Measurements from ENCODE around the gene SLC14A1. TPM values are rescaled to one million over a fixed set of nuclear protein-coding genes. Genes with fewer than 3 reads are reported as not detected.

The SLC14A1 gene
- total and polyA plus RNA-seq, 2 of the 4 experiments (the other 2 are of a cell fraction) = 20.5 to 31.9 TPM

DNA sequence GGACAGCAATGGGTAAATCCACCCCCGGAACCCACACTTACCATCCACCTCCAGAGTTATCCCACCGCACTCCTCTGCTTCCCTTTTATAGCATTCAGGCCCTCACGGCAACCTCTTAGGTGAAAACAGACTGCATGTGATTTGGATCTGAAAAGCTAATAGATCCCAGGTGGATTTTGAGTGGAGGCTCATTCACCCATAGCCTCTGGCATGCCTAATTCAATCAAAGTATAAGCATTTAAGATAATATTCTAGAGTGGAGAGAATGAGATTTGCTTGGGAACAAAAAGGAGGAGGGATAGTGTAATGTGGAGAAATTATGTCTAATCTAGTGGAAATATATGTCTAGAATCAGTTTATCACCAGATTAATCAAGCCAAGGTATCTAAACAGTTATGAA lies 17.1 kb downstream of the SLC14A1 start:
- peak overlapping the region; percentile 16; the same call in 1 of the 2 replicates for H2AK5ac ChIP-seq (ENCODE audit: low read depth, low read length)
- no peaks in the 10 kb centered on the region for H3K36me3 ChIP-seq (ENCODE audit: control insufficient read depth, insufficient read depth, low read length)
- intact Hi-C loops (cut with micrococcal nuclease) (no loop called here), in situ Hi-C loops (cut with MboI; ENCODE audit: low sequenced_read_pairs) (no loop called here), dilution Hi-C loops (cut with HindIII; ENCODE audit: low sequenced_read_pairs, unreplicated experiment) (no loop called here)
- TF ChIP-seq BHLHE40 (IDR thresholded peaks at IDR 0.05; ENCODE audit: low read depth, low read length) (no peak), RCOR1 (IDR thresholded peaks at IDR 0.05; ENCODE audit: insufficient replicate concordance, low read length) (no peak), CHD1 (IDR thresholded peaks at IDR 0.05; ENCODE audit: low read depth, low read length) (no peak), POLR2A (IDR thresholded peaks at IDR 0.05; ENCODE audit: low read depth, low read length) (no peak), CEBPB (IDR thresholded peaks at IDR 0.05; ENCODE audit: low read depth, low read length) (no peak), SMC3 (IDR thresholded peaks at IDR 0.05; ENCODE audit: low read depth, low read length) (no peak), MAZ (IDR thresholded peaks at IDR 0.05; ENCODE audit: borderline replicate concordance, low read depth, low read length) (no peak)
- TF ChIP-seq, protein P1, sequence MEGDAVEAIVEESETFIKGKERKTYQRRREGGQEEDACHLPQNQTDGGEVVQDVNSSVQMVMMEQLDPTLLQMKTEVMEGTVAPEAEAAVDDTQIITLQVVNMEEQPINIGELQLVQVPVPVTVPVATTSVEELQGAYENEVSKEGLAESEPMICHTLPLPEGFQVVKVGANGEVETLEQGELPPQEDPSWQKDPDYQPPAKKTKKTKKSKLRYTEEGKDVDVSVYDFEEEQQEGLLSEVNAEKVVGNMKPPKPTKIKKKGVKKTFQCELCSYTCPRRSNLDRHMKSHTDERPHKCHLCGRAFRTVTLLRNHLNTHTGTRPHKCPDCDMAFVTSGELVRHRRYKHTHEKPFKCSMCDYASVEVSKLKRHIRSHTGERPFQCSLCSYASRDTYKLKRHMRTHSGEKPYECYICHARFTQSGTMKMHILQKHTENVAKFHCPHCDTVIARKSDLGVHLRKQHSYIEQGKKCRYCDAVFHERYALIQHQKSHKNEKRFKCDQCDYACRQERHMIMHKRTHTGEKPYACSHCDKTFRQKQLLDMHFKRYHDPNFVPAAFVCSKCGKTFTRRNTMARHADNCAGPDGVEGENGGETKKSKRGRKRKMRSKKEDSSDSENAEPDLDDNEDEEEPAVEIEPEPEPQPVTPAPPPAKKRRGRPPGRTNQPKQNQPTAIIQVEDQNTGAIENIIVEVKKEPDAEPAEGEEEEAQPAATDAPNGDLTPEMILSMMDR (conservative IDR thresholded peaks at IDR 0.05; ENCODE audit: low read depth, low read length) = no peak
- TF ChIP-seq, protein P2, sequence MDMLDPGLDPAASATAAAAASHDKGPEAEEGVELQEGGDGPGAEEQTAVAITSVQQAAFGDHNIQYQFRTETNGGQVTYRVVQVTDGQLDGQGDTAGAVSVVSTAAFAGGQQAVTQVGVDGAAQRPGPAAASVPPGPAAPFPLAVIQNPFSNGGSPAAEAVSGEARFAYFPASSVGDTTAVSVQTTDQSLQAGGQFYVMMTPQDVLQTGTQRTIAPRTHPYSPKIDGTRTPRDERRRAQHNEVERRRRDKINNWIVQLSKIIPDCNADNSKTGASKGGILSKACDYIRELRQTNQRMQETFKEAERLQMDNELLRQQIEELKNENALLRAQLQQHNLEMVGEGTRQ (IDR thresholded peaks at IDR 0.05; ENCODE audit: low read depth, low read length) = no peak
- no peak overlapping the region for H4K8ac ChIP-seq (ENCODE audit: low read depth in 2 of 2, low read length in 2 of 2)
- WGBS, 2 experiments (ENCODE audit: extremely low coverage in 2 of 2, insufficient read length in 1 of 2) = no CpG with 5 or more reads among the region's 3 CpGs
- 0 out of 2 replicates have a peak overlapping the region, but pooled peaks have one; percentile 29 for H3K14ac ChIP-seq (replicated peaks; ENCODE audit: low read depth, low read length)
- ChIA-PET POLR2A (ENCODE audit: unreplicated experiment) (no interaction called here), CTCF (interaction anchor here (0.7 kb wide), 1 partner anchor 7 kb away, joined by 3 read pairs; no protein-coding TSS in a partner anchor)
- H2AK9ac ChIP-seq (replicated peaks; ENCODE audit: low read depth, low read length, poor library complexity) = no peak overlapping the region
- no peak overlapping the region for H3K9ac ChIP-seq (ENCODE audit: low read depth, low read length)
- no peak overlapping the region for H2AFZ ChIP-seq (replicated peaks; ENCODE audit: low read length, poor library complexity)
- no peak overlapping the region for H2BK120ac ChIP-seq (ENCODE audit: low read depth, low read length)
- no peaks in the 10 kb centered on the region for H3K9me3 ChIP-seq (ENCODE audit: control insufficient read depth, insufficient read depth, low read length)
- no peaks in the 10 kb centered on the region for H3K79me1 ChIP-seq (ENCODE audit: low read depth in 1 of 2, low read length in 2 of 2)
- BruUV-seq (replicated peaks) = no TSS peak
- DNase-seq (no peak), ATAC-seq (ENCODE audit: low read depth) (no peak)
- H4K91ac ChIP-seq (ENCODE audit: insufficient read depth, low read depth, low read length) = no peak overlapping the region
- no peak overlapping the region for H3K18ac ChIP-seq (ENCODE audit: low read depth, low read length)
- no peaks in the 10 kb centered on the region for H3K27me3 ChIP-seq (ENCODE audit: control insufficient read depth, insufficient read depth, low read length)
- H3K4me2 ChIP-seq (ENCODE audit: low read depth, low read length) = no peak overlapping the region
- no peaks in the 10 kb centered on the region for H3K4me1 ChIP-seq (ENCODE audit: control insufficient read depth, insufficient read depth, low read length)
- H2BK20ac ChIP-seq (ENCODE audit: low read depth, low read length) = no peak overlapping the region
- H2BK5ac ChIP-seq (ENCODE audit: low read depth, low read length, poor library complexity, severe bottlenecking) = no peak overlapping the region
- H3K27ac ChIP-seq (ENCODE audit: insufficient read depth, low read length) = no peak overlapping the region
- H3K9me1 ChIP-seq (ENCODE audit: insufficient read depth, low read length) = no peaks in the 10 kb centered on the region
- H3K23ac ChIP-seq (ENCODE audit: low read depth, low read length) = no peak overlapping the region
- H4K20me1 ChIP-seq (ENCODE audit: insufficient read depth, low read length) = no peaks in the 10 kb centered on the region
- no peak overlapping the region for H3K4ac ChIP-seq (ENCODE audit: low read depth, low read length)
- no peak overlapping the region for H3K4me3 ChIP-seq (ENCODE audit: insufficient read depth, low read depth, low read length)
- H2BK15ac ChIP-seq (ENCODE audit: low read depth, low read length) = no peak overlapping the region
- H4K5ac ChIP-seq (ENCODE audit: low read depth, low read length) = no peak overlapping the region
- no peak overlapping the region for H3K56ac ChIP-seq (ENCODE audit: extremely low read depth, insufficient read depth, low read length)
